RWPE2 (cell line): ENCODE results near the gene ACSS2.

ENCODE experiments used
- ATAC-seq: fragments of 200-7000 bp; cut with Tn5 transposase; 3 replicates; pipeline ENCODE4 v1.9.1; 2021; ENCODE audit warnings: low read depth
- DNase-seq: peaks from one replicate; pipeline ENCODE4 v3.0.0-alpha.2; 2020; ENCODE audit warnings: low spot score
- H3K27ac ChIP-seq: fragments of 450-650 bp; 2 replicates; pipeline ENCODE4 v1.5.1; 2017; ENCODE audit warnings: mild to moderate bottlenecking; ENCODE audit not compliant: poor library complexity, severe bottlenecking
- H3K27me3 ChIP-seq: fragments of 250-450 bp; sonication (Bioruptor Pico); 2 replicates; pipeline ENCODE4 v1.5.1; 2021; ENCODE audit warnings: mild to moderate bottlenecking, moderate library complexity; ENCODE audit not compliant: insufficient read depth, poor library complexity, severe bottlenecking
- H3K36me3 ChIP-seq: fragments of 250-450 bp; sonication (Bioruptor Pico); 2 replicates; pipeline ENCODE4 v1.5.1; 2020; ENCODE audit warnings: low read depth, mild to moderate bottlenecking, moderate library complexity
- H3K4me1 ChIP-seq: fragments of 250-450 bp; sonication (Bioruptor Pico); 2 replicates; pipeline ENCODE4 v1.5.1; 2021; ENCODE audit warnings: mild to moderate bottlenecking, moderate library complexity; ENCODE audit not compliant: insufficient read depth, poor library complexity, severe bottlenecking
- H3K4me3 ChIP-seq: fragments of 250-450 bp; sonication (Bioruptor Pico); 2 replicates; pipeline ENCODE4 v1.5.1; 2021; ENCODE audit warnings: mild to moderate bottlenecking, moderate library complexity; ENCODE audit not compliant: severe bottlenecking
- H3K9me3 ChIP-seq: fragments of 250-450 bp; sonication (Bioruptor Pico); 2 replicates; pipeline ENCODE4 v1.5.1; 2021; ENCODE audit warnings: mild to moderate bottlenecking, moderate library complexity; ENCODE audit not compliant: severe bottlenecking
- TF ChIP-seq, protein P1 (sequence below): fragments of 450-650 bp; IDR thresholded peaks from one replicate; pipeline ENCODE4 v1.5.1; 2017; ENCODE audit warnings: mild to moderate bottlenecking, moderate library complexity; ENCODE audit not compliant: poor library complexity, severe bottlenecking

Gene ACSS2

DNA sequence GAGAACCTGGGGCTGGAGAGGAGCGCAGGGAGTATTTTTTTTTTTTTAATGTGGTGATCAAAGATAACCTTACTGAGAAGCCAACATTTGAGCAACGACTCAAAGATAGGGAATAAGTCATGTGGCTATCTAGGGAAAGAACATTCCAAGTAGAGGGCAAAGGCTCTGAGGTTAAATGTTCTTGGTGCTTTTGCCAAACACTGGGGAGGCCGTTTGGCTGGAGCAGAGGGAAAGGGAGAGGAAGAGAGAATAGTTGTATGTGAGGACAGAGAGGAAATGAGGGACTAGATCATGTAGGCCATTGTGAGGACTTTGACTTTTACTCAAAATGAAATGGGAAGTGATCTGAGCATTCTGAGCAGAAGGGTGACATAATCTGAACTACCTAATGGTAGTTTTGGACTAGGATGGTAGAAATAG is 27.8 kb downstream of the ACSS2 start:
- ATAC-seq, result no peak
- H3K36me3 ChIP-seq, result peaks cover 41% of the 10 kb centered on the region

DNA sequence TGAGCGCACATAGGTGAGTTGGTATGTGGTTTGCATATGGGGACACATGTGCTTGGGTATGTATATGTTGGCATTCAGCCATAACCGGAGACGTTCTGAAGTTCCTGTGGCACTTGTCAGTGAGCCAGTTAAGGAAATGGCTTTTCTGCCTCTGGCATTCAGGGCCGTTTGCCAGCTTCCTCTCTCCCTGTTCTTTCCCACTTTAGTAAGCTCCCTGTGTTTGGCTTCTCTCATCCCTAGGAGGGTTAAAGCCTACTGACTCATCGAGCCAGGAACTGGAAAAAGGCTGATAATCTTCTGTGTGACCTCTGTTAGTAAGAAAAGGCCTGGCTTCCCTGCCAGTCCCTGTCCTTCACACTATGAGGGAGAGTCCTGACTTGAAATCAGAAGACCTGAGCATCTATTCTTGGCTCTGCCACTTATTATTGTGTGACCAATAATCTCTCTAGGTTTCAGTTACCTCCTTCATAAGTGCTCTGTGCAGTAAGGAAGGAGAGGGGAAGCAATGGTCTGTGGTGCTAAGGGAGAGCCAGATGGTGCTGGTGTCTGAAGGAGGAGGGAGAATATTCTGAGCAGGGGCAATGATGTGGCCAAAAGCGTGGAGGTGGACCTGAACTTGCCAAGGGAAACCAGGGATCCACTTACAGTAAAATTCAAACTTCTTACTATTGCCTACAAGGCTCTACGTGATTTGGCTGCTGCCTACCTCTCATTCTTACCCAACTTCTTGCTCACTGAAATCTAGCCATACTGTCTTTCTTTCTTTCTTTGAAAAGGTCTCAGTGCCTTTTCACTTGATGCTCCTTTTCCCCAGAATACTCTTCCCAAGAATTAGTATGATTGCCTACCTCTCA is 31.4 kb downstream of the ACSS2 start:
- H3K27me3 ChIP-seq, result no peaks in the 10 kb centered on the region
- H3K9me3 ChIP-seq, result no peaks in the 10 kb centered on the region
- TF ChIP-seq, protein P1, sequence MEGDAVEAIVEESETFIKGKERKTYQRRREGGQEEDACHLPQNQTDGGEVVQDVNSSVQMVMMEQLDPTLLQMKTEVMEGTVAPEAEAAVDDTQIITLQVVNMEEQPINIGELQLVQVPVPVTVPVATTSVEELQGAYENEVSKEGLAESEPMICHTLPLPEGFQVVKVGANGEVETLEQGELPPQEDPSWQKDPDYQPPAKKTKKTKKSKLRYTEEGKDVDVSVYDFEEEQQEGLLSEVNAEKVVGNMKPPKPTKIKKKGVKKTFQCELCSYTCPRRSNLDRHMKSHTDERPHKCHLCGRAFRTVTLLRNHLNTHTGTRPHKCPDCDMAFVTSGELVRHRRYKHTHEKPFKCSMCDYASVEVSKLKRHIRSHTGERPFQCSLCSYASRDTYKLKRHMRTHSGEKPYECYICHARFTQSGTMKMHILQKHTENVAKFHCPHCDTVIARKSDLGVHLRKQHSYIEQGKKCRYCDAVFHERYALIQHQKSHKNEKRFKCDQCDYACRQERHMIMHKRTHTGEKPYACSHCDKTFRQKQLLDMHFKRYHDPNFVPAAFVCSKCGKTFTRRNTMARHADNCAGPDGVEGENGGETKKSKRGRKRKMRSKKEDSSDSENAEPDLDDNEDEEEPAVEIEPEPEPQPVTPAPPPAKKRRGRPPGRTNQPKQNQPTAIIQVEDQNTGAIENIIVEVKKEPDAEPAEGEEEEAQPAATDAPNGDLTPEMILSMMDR, result no peak
- peak overlapping the region; percentile 78 for H3K27ac ChIP-seq
- peaks cover 50% of the 10 kb centered on the region for H3K36me3 ChIP-seq
- peaks cover 18% of the 10 kb centered on the region for H3K4me1 ChIP-seq
- H3K4me3 ChIP-seq, result no peak overlapping the region
- DNase-seq, result peak; percentile 98
- ATAC-seq, result peak; percentile 98

More for the DNA sequence above, 27.8 kb downstream of the ACSS2 start:
- no peak overlapping the region for H3K27ac ChIP-seq
- H3K9me3 ChIP-seq, result no peaks in the 10 kb centered on the region
- no peaks in the 10 kb centered on the region for H3K27me3 ChIP-seq
- peaks cover 24% of the 10 kb centered on the region for H3K4me1 ChIP-seq
- TF ChIP-seq, protein P1, result no peak
- no peak overlapping the region for H3K4me3 ChIP-seq
- no peak for DNase-seq

DNA sequence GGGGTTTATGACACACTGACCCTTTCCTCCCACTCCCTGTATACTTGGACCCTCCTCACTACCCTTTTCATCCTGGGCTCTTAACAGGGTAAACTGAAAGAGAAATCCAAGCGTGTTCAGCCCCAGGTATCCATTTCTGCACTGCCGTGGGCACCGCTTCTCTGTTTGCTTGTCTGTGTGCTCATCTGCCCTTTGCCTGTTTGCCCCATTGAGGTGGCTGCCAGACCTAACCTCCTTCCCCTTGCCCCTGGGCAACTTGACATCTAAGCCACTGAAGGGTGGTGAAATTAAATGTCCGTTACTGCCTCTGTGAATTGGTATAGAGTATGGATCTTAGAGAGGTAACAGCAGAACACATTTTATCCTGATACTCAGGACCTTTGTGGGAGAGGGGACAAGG is 38.7 kb downstream of the ACSS2 start:
- no peak for DNase-seq
- Histone ChIP-seq H3K4me3 (no peak overlapping the region), H3K27me3 (no peaks in the 10 kb centered on the region), H3K27ac (no peak overlapping the region), H3K36me3 (peaks cover 98% of the 10 kb centered on the region), H3K9me3 (no peaks in the 10 kb centered on the region), H3K4me1 (no peaks in the 10 kb centered on the region)
- ATAC-seq, result no peak
- TF ChIP-seq, protein P1, result no peak

DNA sequence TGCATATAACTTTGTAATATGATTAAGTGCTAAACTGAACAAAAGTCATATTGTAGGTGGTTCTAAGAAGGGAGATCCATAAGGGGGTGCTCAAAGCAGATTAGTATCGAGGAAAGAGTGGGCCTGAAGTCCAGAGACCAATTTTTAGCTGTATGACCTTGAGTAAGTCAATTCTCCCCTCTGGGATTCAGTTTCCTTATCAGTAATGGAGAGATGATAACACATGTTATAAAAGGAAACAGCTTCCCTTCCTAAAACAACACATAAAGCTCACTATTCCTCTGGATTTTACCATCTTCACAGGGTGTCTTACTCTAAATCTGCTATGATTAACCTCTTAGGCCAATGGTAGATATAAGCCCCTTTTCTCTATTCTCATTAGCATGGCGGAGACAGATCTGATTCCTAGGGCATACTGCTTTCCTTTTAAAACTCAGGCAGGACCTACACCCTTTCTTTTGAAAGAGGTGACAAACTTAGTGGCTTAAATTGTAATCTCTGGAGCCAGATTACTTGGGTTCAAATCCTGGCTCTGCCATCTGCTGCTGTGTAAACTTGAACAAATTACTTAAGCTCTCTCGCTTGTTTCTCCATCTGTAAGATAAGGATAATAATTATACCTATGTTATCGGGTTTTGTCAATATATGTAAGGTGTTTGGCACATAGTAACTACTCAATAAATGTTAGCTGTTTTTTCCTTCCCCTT is 39.5 kb downstream of the ACSS2 start:
- no peak overlapping the region for H3K4me3 ChIP-seq
- DNase-seq, result no peak
- H3K27ac ChIP-seq, result no peak overlapping the region
- ATAC-seq, result no peak
- no peaks in the 10 kb centered on the region for H3K9me3 ChIP-seq
- TF ChIP-seq, protein P1, result no peak
- H3K27me3 ChIP-seq, result no peaks in the 10 kb centered on the region
- no peaks in the 10 kb centered on the region for H3K4me1 ChIP-seq
- peaks cover 98% of the 10 kb centered on the region for H3K36me3 ChIP-seq
